GM18909 (cell line): ENCODE measurements around the gene HS3ST4.

Experiments used
- ATAC-seq: cut with Tn5 transposase; IDR thresholded peaks from one replicate; pipeline ENCODE4 v1.9.1; 2021; ENCODE audit warnings: mild to moderate bottlenecking; ENCODE audit not compliant: unreplicated experiment, poor library complexity

The HS3ST4 gene

GRCh38 chr16:25812215-25812614 lies 120.5 kb downstream of the HS3ST4 start:
- ATAC-seq = no peak

- ATAC-seq = no peak
Observed at GRCh38 chr16:25817295-25817694, 125.5 kb downstream of the HS3ST4 start.

- ATAC-seq = no peak
Observed at GRCh38 chr16:25817876-25818275, 126.1 kb downstream of the HS3ST4 start.

GRCh38 chr16:25823891-25824290 lies 132.1 kb downstream of the HS3ST4 start:
- ATAC-seq = no peak

- ATAC-seq = no peak
Observed at GRCh38 chr16:25827709-25828108, 135.9 kb downstream of the HS3ST4 start.

- ATAC-seq = no peak
Observed at GRCh38 chr16:25828510-25828909, 136.8 kb downstream of the HS3ST4 start.

GRCh38 chr16:25832291-25832690 lies 140.5 kb downstream of the HS3ST4 start:
- no peak for ATAC-seq

GRCh38 chr16:25834101-25834500 lies 142.3 kb downstream of the HS3ST4 start:
- no peak for ATAC-seq

GRCh38 chr16:25835126-25835525 lies 143.4 kb downstream of the HS3ST4 start:
- ATAC-seq = no peak

- no peak for ATAC-seq
Observed at GRCh38 chr16:25838724-25839186, 147.0 kb downstream of the HS3ST4 start.

GRCh38 chr16:25841761-25842160 lies 150.0 kb downstream of the HS3ST4 start:
- ATAC-seq = no peak

GRCh38 chr16:25845901-25846300 lies 154.1 kb downstream of the HS3ST4 start:
- no peak for ATAC-seq

GRCh38 chr16:25854141-25854540 lies 162.4 kb downstream of the HS3ST4 start:
- ATAC-seq = no peak

GRCh38 chr16:25855063-25855462 lies 163.3 kb downstream of the HS3ST4 start:
- ATAC-seq = no peak

GRCh38 chr16:25855818-25856217 lies 164.1 kb downstream of the HS3ST4 start:
- no peak for ATAC-seq

GRCh38 chr16:25859645-25860044 lies 167.9 kb downstream of the HS3ST4 start:
- ATAC-seq = no peak

GRCh38 chr16:25867041-25867440 lies 175.3 kb downstream of the HS3ST4 start:
- no peak for ATAC-seq

GRCh38 chr16:25868106-25868505 lies 176.3 kb downstream of the HS3ST4 start:
- no peak for ATAC-seq

- ATAC-seq = no peak
Observed at GRCh38 chr16:25868706-25869370, 177.1 kb downstream of the HS3ST4 start.

- no peak for ATAC-seq
Observed at GRCh38 chr16:25872369-25873070, 180.8 kb downstream of the HS3ST4 start.

GRCh38 chr16:25874196-25874595 lies 182.4 kb downstream of the HS3ST4 start:
- ATAC-seq = no peak
